GM12878 (cell line): Measurements from ENCODE around the gene ARHGAP26. TPM values are rescaled to one million over a fixed set of nuclear protein-coding genes. Genes with fewer than 3 reads are reported as not detected.

Source experiments
- CBX3 ChIP-seq: fragments of 200-600 bp; sonication (generic); IDR thresholded peaks from 2 replicates; pipeline ENCODE4 v1.6.1; 2016; ENCODE audit warnings: low read depth, borderline replicate concordance
- CEBPB ChIP-seq, 2 experiments: fragments of 150-350 bp in 1 of 2; IDR thresholded peaks; 2 replicates each; pipeline ENCODE4 v1.6.1; 2012 to 2014; ENCODE audit warnings: low read depth in 2 of 2, low read length in 2 of 2, borderline replicate concordance in 1 of 2, inconsistent platforms in 1 of 2
- CREB1 ChIP-seq: IDR thresholded peaks from 2 replicates; pipeline ENCODE4 v1.6.1; 2012; ENCODE audit warnings: low read depth, mild to moderate bottlenecking, inconsistent platforms
- ESRRA ChIP-seq: IDR thresholded peaks from 2 replicates; pipeline ENCODE4 v1.6.1; 2012; ENCODE audit warnings: mild to moderate bottlenecking, low read length, improper control_type of control experiment
- MTA2 ChIP-seq: fragments of 450-650 bp; IDR thresholded peaks from 2 replicates; pipeline ENCODE4 v1.6.1; 2016; ENCODE audit warnings: low read depth, mild to moderate bottlenecking, moderate library complexity
- MXI1 ChIP-seq: fragments of 150-350 bp; IDR thresholded peaks from 2 replicates; pipeline ENCODE4 v1.6.1; 2011; ENCODE audit warnings: low read depth, mild to moderate bottlenecking, inconsistent platforms, low read length, improper control_type of control experiment
- NFYB ChIP-seq: IDR thresholded peaks from 2 replicates; pipeline ENCODE4 v1.6.1; 2011; ENCODE audit warnings: low read depth, mild to moderate bottlenecking, low read length, improper control_type of control experiment, moderate library complexity; ENCODE audit not compliant: insufficient read depth
- NR2F1 ChIP-seq: fragments of 450-650 bp; conservative IDR thresholded peaks from 2 replicates; pipeline ENCODE4 v1.6.1; 2017; ENCODE audit warnings: mild to moderate bottlenecking
- RAD21 ChIP-seq: IDR thresholded peaks from 2 replicates; pipeline ENCODE4 v1.6.1; 2011; ENCODE audit warnings: mild to moderate bottlenecking, low read depth, low read length, moderate library complexity; ENCODE audit not compliant: insufficient read depth
- SMAD1 ChIP-seq: fragments of 450-650 bp; IDR thresholded peaks from 2 replicates; pipeline ENCODE4 v1.6.1; 2018; ENCODE audit warnings: mild to moderate bottlenecking, low read depth; ENCODE audit not compliant: partially characterized antibody
- SP1 ChIP-seq: IDR thresholded peaks from one replicate; pipeline ENCODE4 v1.6.1; 2011; ENCODE audit warnings: low read depth, low read length
- SRF ChIP-seq, 2 experiments: IDR thresholded peaks; 2 replicates each; pipeline ENCODE4 v1.6.1; 2011; ENCODE audit warnings: low read depth in 2 of 2, low read length in 2 of 2, mild to moderate bottlenecking in 1 of 2, moderate library complexity in 1 of 2
- TCF12 ChIP-seq: IDR thresholded peaks from 2 replicates; pipeline ENCODE4 v1.6.1; 2011; ENCODE audit warnings: low read depth, mild to moderate bottlenecking, low read length
- polyA plus RNA-seq, 11 experiments: library from polyadenylated mRNA; depleted of rRNA in 4 of 11; unstranded in 6 of 11; stranded (reverse) in 5 of 11; fragments of >200 nt; fragmentation: Nextera tagmentation in 4 of 11; fragmentation: Illumina TruSeq in 1 of 11; extraction: Ambion mirVana in 4 of 11; extraction: Trizol in 1 of 11; gene quantifications; 1 replicate in 1 of 11; 2 replicates in 10 of 11; pipeline versions ENCODE4 v1.2.1 to v1.2.3, GENCODE V29; 2011 to 2016; ENCODE audit warnings: inconsistent platforms in 2 of 11, missing spikeins in 2 of 11, low read depth in 1 of 11
- total RNA-seq, 4 experiments: library from RNA; depleted of rRNA in 3 of 4; stranded (reverse); fragments of >200 nt in 3 of 4; fragmentation: Illumina TruSeq in 1 of 4; extraction: Trizol in 1 of 4; gene quantifications; 2 replicates each; pipeline versions ENCODE4 v1.2.1 to v1.2.3, GENCODE V29; 2013 to 2021
- TF ChIP-seq, protein P1 (sequence below): fragments of 450-650 bp; formaldehyde crosslinking; IDR thresholded peaks from 2 replicates; pipeline ENCODE4 v1.5.0; 2022; ENCODE audit warnings: mild to moderate bottlenecking, missing genetic modification characterization
- TF ChIP-seq, protein P2 (sequence below): fragments of 150-350 bp; IDR thresholded peaks from 2 replicates; pipeline ENCODE4 v1.6.1; 2014; ENCODE audit warnings: mild to moderate bottlenecking, low read depth, low read length
- TF ChIP-seq, protein P3 (sequence below): IDR thresholded peaks from 2 replicates; pipeline ENCODE4 v1.6.1; 2012; ENCODE audit warnings: mild to moderate bottlenecking, low read depth, low read length
- TF ChIP-seq, protein P4 (sequence below): IDR thresholded peaks from 2 replicates; pipeline ENCODE4 v1.6.1; 2012; ENCODE audit warnings: low read length, inconsistent platforms
- TF ChIP-seq, protein P5 (sequence below), 3 experiments: IDR thresholded peaks in 2 of 3; conservative IDR thresholded peaks in 1 of 3; 2 replicates each; pipeline ENCODE4 v1.5.1; 2011; ENCODE audit warnings: low read depth in 3 of 3, low read length in 3 of 3, mild to moderate bottlenecking in 3 of 3, control low read depth in 2 of 3, moderate library complexity in 2 of 3, inconsistent platforms in 1 of 3, mixed read lengths in 1 of 3; ENCODE audit not compliant: control insufficient read depth in 2 of 3, insufficient read depth in 1 of 3; ENCODE audit errors: extremely low read depth in 1 of 3

ARHGAP26 gene
- total and polyA plus RNA-seq, 10 of the 15 experiments (the other 5 are each of a cell fraction or from before 2014, with no cell fraction given): 9.4 to 41.5 (median 19.3) TPM

DNA sequence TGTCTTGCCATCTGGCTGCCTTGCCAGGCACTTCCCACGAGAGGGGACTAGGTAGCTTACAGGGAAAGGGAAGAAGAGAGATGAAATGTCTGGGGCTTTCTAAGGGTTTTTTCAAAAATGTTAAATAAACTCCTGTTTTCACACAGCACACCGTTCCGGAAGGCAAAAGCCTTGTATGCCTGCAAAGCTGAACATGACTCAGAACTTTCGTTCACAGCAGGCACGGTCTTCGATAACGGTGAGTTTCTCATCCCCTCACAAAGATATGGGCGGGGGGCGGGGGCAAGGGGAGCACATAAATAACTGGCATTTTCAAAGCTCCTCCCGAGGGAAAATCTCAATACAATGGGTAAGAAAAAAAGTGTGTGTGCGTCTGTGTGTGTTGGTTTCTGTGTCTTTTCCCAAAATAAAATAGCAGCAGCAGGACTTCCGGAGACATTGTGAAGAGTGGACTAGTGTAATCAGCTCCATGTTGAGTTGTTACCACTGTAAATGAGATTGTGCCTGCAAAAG is 443.7 kb downstream of the ARHGAP26 start (continued):
- TF ChIP-seq SRF (IDR thresholded peaks at IDR 0.05; ENCODE audit: low read depth in 2 of 2, low read length in 2 of 2) (peak; percentile 38 to 83; a peak in 3 of 4 replicates), ESRRA (no peak), SMAD1 (peak; percentile 88), MXI1 (peak; percentile 59; the same call in 1 of the 2 replicates), SP1 (peak; percentile 63), MTA2 (peak; percentile 82), CEBPB (IDR thresholded peaks at IDR 0.05; ENCODE audit: borderline replicate concordance in 1 of 2, low read depth in 2 of 2, low read length in 2 of 2) (no peak), NR2F1 (no peak; the same call in 1 of the 2 replicates), RAD21 (peak; percentile 76), CBX3 (no peak), NFYB (no peak), CREB1 (no peak), TCF12 (peak; percentile 79)
- TF ChIP-seq, protein P1, sequence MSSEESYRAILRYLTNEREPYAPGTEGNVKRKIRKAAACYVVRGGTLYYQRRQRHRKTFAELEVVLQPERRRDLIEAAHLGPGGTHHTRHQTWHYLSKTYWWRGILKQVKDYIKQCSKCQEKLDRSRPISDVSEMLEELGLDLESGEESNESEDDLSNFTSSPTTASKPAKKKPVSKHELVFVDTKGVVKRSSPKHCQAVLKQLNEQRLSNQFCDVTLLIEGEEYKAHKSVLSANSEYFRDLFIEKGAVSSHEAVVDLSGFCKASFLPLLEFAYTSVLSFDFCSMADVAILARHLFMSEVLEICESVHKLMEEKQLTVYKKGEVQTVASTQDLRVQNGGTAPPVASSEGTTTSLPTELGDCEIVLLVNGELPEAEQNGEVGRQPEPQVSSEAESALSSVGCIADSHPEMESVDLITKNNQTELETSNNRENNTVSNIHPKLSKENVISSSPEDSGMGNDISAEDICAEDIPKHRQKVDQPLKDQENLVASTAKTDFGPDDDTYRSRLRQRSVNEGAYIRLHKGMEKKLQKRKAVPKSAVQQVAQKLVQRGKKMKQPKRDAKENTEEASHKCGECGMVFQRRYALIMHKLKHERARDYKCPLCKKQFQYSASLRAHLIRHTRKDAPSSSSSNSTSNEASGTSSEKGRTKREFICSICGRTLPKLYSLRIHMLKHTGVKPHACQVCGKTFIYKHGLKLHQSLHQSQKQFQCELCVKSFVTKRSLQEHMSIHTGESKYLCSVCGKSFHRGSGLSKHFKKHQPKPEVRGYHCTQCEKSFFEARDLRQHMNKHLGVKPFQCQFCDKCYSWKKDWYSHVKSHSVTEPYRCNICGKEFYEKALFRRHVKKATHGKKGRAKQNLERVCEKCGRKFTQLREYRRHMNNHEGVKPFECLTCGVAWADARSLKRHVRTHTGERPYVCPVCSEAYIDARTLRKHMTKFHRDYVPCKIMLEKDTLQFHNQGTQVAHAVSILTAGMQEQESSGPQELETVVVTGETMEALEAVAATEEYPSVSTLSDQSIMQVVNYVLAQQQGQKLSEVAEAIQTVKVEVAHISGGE (CRISPR knock-in tag): no peak
- TF ChIP-seq, protein P2, sequence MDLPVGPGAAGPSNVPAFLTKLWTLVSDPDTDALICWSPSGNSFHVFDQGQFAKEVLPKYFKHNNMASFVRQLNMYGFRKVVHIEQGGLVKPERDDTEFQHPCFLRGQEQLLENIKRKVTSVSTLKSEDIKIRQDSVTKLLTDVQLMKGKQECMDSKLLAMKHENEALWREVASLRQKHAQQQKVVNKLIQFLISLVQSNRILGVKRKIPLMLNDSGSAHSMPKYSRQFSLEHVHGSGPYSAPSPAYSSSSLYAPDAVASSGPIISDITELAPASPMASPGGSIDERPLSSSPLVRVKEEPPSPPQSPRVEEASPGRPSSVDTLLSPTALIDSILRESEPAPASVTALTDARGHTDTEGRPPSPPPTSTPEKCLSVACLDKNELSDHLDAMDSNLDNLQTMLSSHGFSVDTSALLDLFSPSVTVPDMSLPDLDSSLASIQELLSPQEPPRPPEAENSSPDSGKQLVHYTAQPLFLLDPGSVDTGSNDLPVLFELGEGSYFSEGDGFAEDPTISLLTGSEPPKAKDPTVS: no peak
- TF ChIP-seq, protein P3, sequence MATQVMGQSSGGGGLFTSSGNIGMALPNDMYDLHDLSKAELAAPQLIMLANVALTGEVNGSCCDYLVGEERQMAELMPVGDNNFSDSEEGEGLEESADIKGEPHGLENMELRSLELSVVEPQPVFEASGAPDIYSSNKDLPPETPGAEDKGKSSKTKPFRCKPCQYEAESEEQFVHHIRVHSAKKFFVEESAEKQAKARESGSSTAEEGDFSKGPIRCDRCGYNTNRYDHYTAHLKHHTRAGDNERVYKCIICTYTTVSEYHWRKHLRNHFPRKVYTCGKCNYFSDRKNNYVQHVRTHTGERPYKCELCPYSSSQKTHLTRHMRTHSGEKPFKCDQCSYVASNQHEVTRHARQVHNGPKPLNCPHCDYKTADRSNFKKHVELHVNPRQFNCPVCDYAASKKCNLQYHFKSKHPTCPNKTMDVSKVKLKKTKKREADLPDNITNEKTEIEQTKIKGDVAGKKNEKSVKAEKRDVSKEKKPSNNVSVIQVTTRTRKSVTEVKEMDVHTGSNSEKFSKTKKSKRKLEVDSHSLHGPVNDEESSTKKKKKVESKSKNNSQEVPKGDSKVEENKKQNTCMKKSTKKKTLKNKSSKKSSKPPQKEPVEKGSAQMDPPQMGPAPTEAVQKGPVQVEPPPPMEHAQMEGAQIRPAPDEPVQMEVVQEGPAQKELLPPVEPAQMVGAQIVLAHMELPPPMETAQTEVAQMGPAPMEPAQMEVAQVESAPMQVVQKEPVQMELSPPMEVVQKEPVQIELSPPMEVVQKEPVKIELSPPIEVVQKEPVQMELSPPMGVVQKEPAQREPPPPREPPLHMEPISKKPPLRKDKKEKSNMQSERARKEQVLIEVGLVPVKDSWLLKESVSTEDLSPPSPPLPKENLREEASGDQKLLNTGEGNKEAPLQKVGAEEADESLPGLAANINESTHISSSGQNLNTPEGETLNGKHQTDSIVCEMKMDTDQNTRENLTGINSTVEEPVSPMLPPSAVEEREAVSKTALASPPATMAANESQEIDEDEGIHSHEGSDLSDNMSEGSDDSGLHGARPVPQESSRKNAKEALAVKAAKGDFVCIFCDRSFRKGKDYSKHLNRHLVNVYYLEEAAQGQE: no peak
- TF ChIP-seq, protein P4, sequence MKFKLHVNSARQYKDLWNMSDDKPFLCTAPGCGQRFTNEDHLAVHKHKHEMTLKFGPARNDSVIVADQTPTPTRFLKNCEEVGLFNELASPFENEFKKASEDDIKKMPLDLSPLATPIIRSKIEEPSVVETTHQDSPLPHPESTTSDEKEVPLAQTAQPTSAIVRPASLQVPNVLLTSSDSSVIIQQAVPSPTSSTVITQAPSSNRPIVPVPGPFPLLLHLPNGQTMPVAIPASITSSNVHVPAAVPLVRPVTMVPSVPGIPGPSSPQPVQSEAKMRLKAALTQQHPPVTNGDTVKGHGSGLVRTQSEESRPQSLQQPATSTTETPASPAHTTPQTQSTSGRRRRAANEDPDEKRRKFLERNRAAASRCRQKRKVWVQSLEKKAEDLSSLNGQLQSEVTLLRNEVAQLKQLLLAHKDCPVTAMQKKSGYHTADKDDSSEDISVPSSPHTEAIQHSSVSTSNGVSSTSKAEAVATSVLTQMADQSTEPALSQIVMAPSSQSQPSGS: no peak
- TF ChIP-seq, protein P5, sequence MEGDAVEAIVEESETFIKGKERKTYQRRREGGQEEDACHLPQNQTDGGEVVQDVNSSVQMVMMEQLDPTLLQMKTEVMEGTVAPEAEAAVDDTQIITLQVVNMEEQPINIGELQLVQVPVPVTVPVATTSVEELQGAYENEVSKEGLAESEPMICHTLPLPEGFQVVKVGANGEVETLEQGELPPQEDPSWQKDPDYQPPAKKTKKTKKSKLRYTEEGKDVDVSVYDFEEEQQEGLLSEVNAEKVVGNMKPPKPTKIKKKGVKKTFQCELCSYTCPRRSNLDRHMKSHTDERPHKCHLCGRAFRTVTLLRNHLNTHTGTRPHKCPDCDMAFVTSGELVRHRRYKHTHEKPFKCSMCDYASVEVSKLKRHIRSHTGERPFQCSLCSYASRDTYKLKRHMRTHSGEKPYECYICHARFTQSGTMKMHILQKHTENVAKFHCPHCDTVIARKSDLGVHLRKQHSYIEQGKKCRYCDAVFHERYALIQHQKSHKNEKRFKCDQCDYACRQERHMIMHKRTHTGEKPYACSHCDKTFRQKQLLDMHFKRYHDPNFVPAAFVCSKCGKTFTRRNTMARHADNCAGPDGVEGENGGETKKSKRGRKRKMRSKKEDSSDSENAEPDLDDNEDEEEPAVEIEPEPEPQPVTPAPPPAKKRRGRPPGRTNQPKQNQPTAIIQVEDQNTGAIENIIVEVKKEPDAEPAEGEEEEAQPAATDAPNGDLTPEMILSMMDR (IDR thresholded peaks at IDR 0.05 in 2 of 3, conservative IDR thresholded peaks at IDR 0.05 in 1 of 3; ENCODE audit: control insufficient read depth in 2 of 3, extremely low read depth in 1 of 3, insufficient read depth in 1 of 3, low read depth in 3 of 3, low read length in 3 of 3): peak; percentile 38 to 61 (median 47); a peak in 5 of 6 replicates
